Duodenal mucosa (tissue), 2 donors: ENCODE measurements around the gene AIRE.

Source experiments
- H3K27ac ChIP-seq: one replicate; pipeline ENCODE4 v1.7.0; 2013; ENCODE audit warnings: low read depth, low read length
- H3K27me3 ChIP-seq, 2 donors: one replicate each; pipeline ENCODE4 v1.7.0; 2013; ENCODE audit warnings: low read length in 2 of 2, control low read depth in 1 of 2; ENCODE audit not compliant: insufficient read depth in 2 of 2, control insufficient read depth in 1 of 2
- H3K36me3 ChIP-seq, 2 donors: one replicate each; pipeline ENCODE4 v1.7.0; 2013; ENCODE audit warnings: low read length in 2 of 2, control low read depth in 1 of 2; ENCODE audit not compliant: insufficient read depth in 2 of 2, control insufficient read depth in 1 of 2
- H3K4me1 ChIP-seq, 2 donors: one replicate each; pipeline ENCODE4 v1.7.0; 2013; ENCODE audit warnings: low read length in 2 of 2, control low read depth in 1 of 2; ENCODE audit not compliant: insufficient read depth in 2 of 2, control insufficient read depth in 1 of 2
- H3K4me3 ChIP-seq, 2 donors: one replicate each; pipeline ENCODE4 v1.7.0; 2013; ENCODE audit warnings: low read length in 2 of 2, low read depth in 1 of 2
- H3K9ac ChIP-seq, 2 donors: one replicate each; pipeline ENCODE4 v1.7.0; 2013; ENCODE audit warnings: low read length in 2 of 2, low read depth in 1 of 2
- H3K9me3 ChIP-seq, 2 donors: one replicate each; pipeline ENCODE4 v1.7.0; 2013; ENCODE audit warnings: low read length in 2 of 2, control low read depth in 1 of 2; ENCODE audit not compliant: control insufficient read depth in 1 of 2

AIRE gene

GRCh38 chr21:44283948-44284347 lies 1.7 kb upstream of the AIRE start:
- Histone ChIP-seq H3K4me3 (no peak overlapping the region), H3K36me3 (no peaks in the 10 kb centered on the region), H3K4me1 (no peaks in the 10 kb centered on the region), H3K9me3 (no peaks in the 10 kb centered on the region), H3K27me3 (no peaks in the 10 kb centered on the region), H3K27ac (no peak overlapping the region), H3K9ac (no peak overlapping the region)

GRCh38 chr21:44286086-44286715 lies 525 bp downstream of the AIRE start:
- Histone ChIP-seq H3K9ac (no peak overlapping the region), H3K27ac (no peak overlapping the region), H3K27me3 (no peaks in the 10 kb centered on the region), H3K9me3 (no peaks in the 10 kb centered on the region), H3K4me3 (no peak overlapping the region), H3K36me3 (no peaks in the 10 kb centered on the region), H3K4me1 (no peaks in the 10 kb centered on the region)

- H3K4me3 ChIP-seq: no peak overlapping the region
These were observed 1.3 kb downstream of the AIRE start for GRCh38 chr21:44286716-44287632.

GRCh38 chr21:44288251-44289110 lies 2.8 kb downstream of the AIRE start:
- H3K4me3 ChIP-seq: no peak overlapping the region
- H3K36me3 ChIP-seq: no peaks in the 10 kb centered on the region
- H3K9me3 ChIP-seq: no peaks in the 10 kb centered on the region
- no peak overlapping the region for H3K27ac ChIP-seq
- no peak overlapping the region for H3K9ac ChIP-seq
- H3K4me1 ChIP-seq: no peaks in the 10 kb centered on the region
- H3K27me3 ChIP-seq: no peaks in the 10 kb centered on the region

More at GRCh38 chr21:44286716-44287632, 1.3 kb downstream of the AIRE start:
- Histone ChIP-seq H3K27me3 (no peaks in the 10 kb centered on the region), H3K4me1 (no peaks in the 10 kb centered on the region), H3K36me3 (no peaks in the 10 kb centered on the region), H3K9me3 (no peaks in the 10 kb centered on the region), H3K27ac (no peak overlapping the region), H3K9ac (no peak overlapping the region)

GRCh38 chr21:44289381-44290010 lies 3.8 kb downstream of the AIRE start:
- H3K4me1 ChIP-seq: no peaks in the 10 kb centered on the region
- no peak overlapping the region for H3K9ac ChIP-seq
- H3K4me3 ChIP-seq: no peak overlapping the region
- H3K36me3 ChIP-seq: no peaks in the 10 kb centered on the region
- no peak overlapping the region for H3K27ac ChIP-seq
- no peaks in the 10 kb centered on the region for H3K9me3 ChIP-seq
- H3K27me3 ChIP-seq: no peaks in the 10 kb centered on the region

GRCh38 chr21:44290327-44291077 lies 4.8 kb downstream of the AIRE start:
- Histone ChIP-seq H3K27ac (no peak overlapping the region), H3K27me3 (no peaks in the 10 kb centered on the region), H3K4me3 (no peak overlapping the region)

GRCh38 chr21:44291078-44291935 lies 5.6 kb downstream of the AIRE start:
- Histone ChIP-seq H3K27me3 (no peaks in the 10 kb centered on the region), H3K4me1 (no peaks in the 10 kb centered on the region), H3K9me3 (no peaks in the 10 kb centered on the region), H3K4me3 (no peak overlapping the region), H3K36me3 (no peaks in the 10 kb centered on the region), H3K9ac (no peak overlapping the region), H3K27ac (no peak overlapping the region)

More at GRCh38 chr21:44290327-44291077, 4.8 kb downstream of the AIRE start:
- Histone ChIP-seq H3K4me1 (no peaks in the 10 kb centered on the region), H3K36me3 (no peaks in the 10 kb centered on the region), H3K9me3 (no peaks in the 10 kb centered on the region), H3K9ac (no peak overlapping the region)

- Histone ChIP-seq H3K4me1 (peaks cover 0 to under 1% of the 10 kb centered on the region in 2 donors), H3K9me3 (no peaks in the 10 kb centered on the region), H3K27ac (no peak overlapping the region), H3K9ac (no peak overlapping the region), H3K4me3 (no peak overlapping the region), H3K36me3 (no peaks in the 10 kb centered on the region), H3K27me3 (no peaks in the 10 kb centered on the region)
These were observed 6.5 kb downstream of the AIRE start for GRCh38 chr21:44291936-44292811.
